GM18520 (cell line): ENCODE measurements around the gene ZCWPW1.
A peak's percentile ranks its signal among the peaks of the same experiment; 100 is the strongest.

Source experiments
- ATAC-seq: cut with Tn5 transposase; IDR thresholded peaks from one replicate; pipeline ENCODE4 v1.9.1; 2021; ENCODE audit not compliant: unreplicated experiment

Gene ZCWPW1

GRCh38 chr7:100432621-100433275, 4.2 kb upstream of the ZCWPW1 start:
- ATAC-seq = no peak

GRCh38 chr7:100432053-100432452, 3.5 kb upstream of the ZCWPW1 start:
- ATAC-seq = no peak

- no peak for ATAC-seq
Observed at GRCh38 chr7:100431286-100431735, 2.8 kb upstream of the ZCWPW1 start.

GRCh38 chr7:100430493-100431285, 2.2 kb upstream of the ZCWPW1 start:
- no peak for ATAC-seq

- peak; percentile 21 for ATAC-seq
Observed at GRCh38 chr7:100429637-100430492, 1.4 kb upstream of the ZCWPW1 start, which contains the start of gene MEPCE. Gene MEPCE, plus strand, starts transcription at chr7:100429831. Its CDS starts 188 bp downstream, at chr7:100430019.

- ATAC-seq = peak; percentile 23
Observed at GRCh38 chr7:100428967-100429636, 599 bp upstream of the ZCWPW1 start.

- no peak for ATAC-seq
Observed at GRCh38 chr7:100427762-100428198, 723 bp downstream of the ZCWPW1 start.

GRCh38 chr7:100426516-100426915, 2.0 kb downstream of the ZCWPW1 start:
- ATAC-seq = no peak

- no peak for ATAC-seq
Observed at GRCh38 chr7:100425347-100425746, 3.2 kb downstream of the ZCWPW1 start.

- ATAC-seq = no peak
Observed at GRCh38 chr7:100423315-100423714, 5.2 kb downstream of the ZCWPW1 start.

GRCh38 chr7:100419660-100420226, 8.8 kb downstream of the ZCWPW1 start:
- no peak for ATAC-seq

- no peak for ATAC-seq
Observed at GRCh38 chr7:100418930-100419659, 9.4 kb downstream of the ZCWPW1 start.

GRCh38 chr7:100415448-100415847, 13.1 kb downstream of the ZCWPW1 start:
- ATAC-seq = no peak

- ATAC-seq = no peak
Observed at GRCh38 chr7:100413889-100414288, 14.6 kb downstream of the ZCWPW1 start.

GRCh38 chr7:100413346-100413745, 15.2 kb downstream of the ZCWPW1 start:
- ATAC-seq = no peak

GRCh38 chr7:100411101-100411500, 17.4 kb downstream of the ZCWPW1 start:
- ATAC-seq = no peak

- ATAC-seq = peak; percentile 50
Observed at GRCh38 chr7:100407285-100408180, 21.0 kb downstream of the ZCWPW1 start.

GRCh38 chr7:100406767-100407166, 21.7 kb downstream of the ZCWPW1 start:
- no peak for ATAC-seq

GRCh38 chr7:100402241-100402640, 26.3 kb downstream of the ZCWPW1 start:
- ATAC-seq = no peak
